ENCODE data around the gene KDM4B.
"Not testable (repeated sequence)": the region's sequence is repeated elsewhere in the genome, so short reads cannot be mapped to it uniquely, and the experiment has no call there.

Gene KDM4B

GRCh38 chr19:4968462-4969291 is at the start of gene KDM4B:
KDM4B (plus strand) TSS chr19:4969113; CDS start chr19:5032891, 63,778 bp downstream.
- DNase-seq (ENCODE audit: low read depth) = peak; percentile 88

- DNase-seq (ENCODE audit: low read depth) = no peak
These were observed 46.2 kb upstream of the KDM4B start for GRCh38 chr19:4922530-4923275.

DNA sequence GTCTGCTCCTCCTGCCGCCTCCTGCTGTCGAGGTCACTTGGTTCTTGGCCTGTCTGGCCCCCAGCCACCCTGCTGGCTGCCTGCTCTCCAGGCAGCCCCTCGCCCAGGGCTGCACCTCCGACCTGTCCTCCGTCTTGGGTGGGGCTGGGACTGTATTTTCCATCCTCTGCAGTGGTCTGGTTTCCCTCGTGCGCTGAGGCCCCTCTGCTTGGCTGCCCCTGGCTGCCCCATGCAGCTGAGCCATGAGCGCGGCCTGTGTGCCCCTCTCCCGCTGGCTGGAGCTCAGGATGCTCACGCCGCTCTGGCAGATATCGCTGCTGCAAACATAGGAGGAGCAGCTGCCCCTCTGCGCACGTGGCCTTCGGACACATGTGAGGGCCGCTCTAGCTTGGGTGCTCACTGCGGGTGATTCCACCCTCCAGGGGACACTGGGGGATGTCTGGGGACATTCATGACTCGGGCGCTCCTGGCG is 45.6 kb upstream of the KDM4B start:
- no peak for DNase-seq (ENCODE audit: low read depth)

DNA sequence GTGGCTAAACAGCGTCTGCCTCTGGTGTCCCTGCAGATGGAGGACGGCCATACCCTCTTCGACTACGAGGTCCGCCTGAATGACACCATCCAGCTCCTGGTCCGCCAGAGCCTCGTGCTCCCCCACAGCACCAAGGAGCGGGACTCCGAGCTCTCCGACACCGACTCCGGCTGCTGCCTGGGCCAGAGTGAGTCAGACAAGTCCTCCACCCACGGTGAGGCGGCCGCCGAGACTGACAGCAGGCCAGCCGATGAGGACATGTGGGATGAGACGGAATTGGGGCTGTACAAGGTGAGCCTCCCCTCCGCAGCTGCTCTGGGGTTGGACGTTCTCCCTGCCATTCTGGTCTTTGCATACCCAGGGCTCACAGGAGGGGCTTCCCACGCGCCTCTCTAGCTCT is 39.7 kb upstream of the KDM4B start:
- DNase-seq (ENCODE audit: low read depth) = no peak

GRCh38 chr19:4930664-4931063 is 38.2 kb upstream of the KDM4B start:
- DNase-seq (ENCODE audit: low read depth) = no peak

DNA sequence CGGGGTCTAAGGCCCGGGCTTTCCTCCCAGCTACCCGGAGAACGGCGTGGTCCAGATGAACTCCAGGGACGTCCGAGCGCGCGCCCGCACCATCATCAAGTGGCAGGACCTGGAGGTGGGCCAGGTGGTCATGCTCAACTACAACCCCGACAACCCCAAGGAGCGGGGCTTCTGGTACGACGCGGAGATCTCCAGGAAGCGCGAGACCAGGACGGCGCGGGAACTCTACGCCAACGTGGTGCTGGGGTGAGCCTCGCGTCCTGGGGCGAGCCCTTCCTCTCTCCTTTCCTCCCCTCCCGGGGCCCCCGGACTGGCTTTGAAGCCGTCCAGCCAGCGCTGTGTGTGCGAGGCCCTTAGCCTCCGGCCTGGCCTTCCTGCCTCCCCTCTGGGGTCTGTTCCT is 36.2 kb upstream of the KDM4B start:
- DNase-seq (ENCODE audit: low read depth) = no peak

- DNase-seq (ENCODE audit: low read depth) = no peak
These were observed 35.4 kb upstream of the KDM4B start for GRCh38 chr19:4933528-4933927.

- no peak for DNase-seq (ENCODE audit: low read depth)
These were observed 33.5 kb upstream of the KDM4B start for GRCh38 chr19:4935444-4935843.

GRCh38 chr19:4937060-4937459 is 31.9 kb upstream of the KDM4B start:
- DNase-seq (ENCODE audit: low read depth) = no peak

- DNase-seq (ENCODE audit: low read depth) = not testable (repeated sequence)
These were observed 30.5 kb upstream of the KDM4B start for GRCh38 chr19:4938461-4938860.

- no peak for DNase-seq (ENCODE audit: low read depth)
These were observed 29.4 kb upstream of the KDM4B start for GRCh38 chr19:4939466-4939865.

DNA sequence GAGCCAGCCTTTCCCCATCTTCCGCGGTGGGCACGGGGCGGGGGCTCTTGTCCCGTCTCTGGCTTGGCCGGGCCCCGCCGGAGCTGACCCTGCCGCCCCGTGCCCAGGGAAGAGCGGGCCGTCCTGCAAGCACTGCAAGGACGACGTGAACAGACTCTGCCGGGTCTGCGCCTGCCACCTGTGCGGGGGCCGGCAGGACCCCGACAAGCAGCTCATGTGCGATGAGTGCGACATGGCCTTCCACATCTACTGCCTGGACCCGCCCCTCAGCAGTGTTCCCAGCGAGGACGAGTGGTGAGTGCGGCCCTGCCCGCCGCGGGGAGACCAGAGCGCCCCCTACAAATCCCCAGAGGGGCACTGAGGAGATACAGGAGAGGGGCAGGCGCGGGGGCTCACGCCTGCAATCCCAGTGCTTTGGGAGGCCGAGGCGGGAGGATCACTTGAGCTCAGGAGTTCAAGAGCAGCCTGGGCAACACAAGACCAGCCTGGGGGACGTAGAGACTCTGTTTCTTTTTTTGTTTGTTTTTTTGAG is 27.2 kb upstream of the KDM4B start:
- DNase-seq (ENCODE audit: low read depth) = not testable (repeated sequence)

DNA sequence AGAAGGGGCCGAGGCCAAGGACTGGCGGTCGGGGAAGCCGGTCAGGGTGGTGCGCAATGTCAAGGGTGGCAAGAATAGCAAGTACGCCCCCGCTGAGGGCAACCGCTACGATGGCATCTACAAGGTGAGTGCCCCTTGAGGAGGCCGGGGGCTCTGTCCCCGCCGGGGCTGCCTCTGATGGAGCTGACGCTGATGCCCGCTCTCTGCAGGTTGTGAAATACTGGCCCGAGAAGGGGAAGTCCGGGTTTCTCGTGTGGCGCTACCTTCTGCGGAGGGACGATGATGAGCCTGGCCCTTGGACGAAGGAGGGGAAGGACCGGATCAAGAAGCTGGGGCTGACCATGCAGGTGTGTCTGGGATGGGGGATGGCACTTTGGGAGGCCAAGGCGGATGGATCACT is 18.3 kb upstream of the KDM4B start:
- DNase-seq (ENCODE audit: low read depth) = not testable (repeated sequence)

GRCh38 chr19:4951656-4952055 is 17.3 kb upstream of the KDM4B start:
- DNase-seq (ENCODE audit: low read depth) = no peak

DNA sequence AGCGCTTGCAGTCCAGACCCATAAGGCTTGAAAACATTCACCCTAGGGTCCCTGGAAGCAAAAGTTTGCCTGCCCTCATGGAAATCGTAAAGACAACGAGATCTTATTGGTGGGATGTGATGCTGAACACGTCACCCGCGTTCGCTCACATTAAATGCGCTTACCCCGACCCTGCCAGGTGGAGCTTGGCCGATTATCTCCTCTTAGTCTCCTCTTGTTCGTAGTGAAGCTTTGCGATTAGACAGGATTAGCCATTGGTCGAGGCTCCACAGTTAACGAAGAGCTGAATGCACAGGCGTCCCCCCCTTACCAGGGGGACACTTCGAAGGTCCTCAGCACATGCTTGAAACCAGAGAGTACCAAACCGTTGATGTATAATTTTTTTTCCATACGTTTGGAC is 16.0 kb upstream of the KDM4B start:
- no peak for DNase-seq (ENCODE audit: low read depth)

DNA sequence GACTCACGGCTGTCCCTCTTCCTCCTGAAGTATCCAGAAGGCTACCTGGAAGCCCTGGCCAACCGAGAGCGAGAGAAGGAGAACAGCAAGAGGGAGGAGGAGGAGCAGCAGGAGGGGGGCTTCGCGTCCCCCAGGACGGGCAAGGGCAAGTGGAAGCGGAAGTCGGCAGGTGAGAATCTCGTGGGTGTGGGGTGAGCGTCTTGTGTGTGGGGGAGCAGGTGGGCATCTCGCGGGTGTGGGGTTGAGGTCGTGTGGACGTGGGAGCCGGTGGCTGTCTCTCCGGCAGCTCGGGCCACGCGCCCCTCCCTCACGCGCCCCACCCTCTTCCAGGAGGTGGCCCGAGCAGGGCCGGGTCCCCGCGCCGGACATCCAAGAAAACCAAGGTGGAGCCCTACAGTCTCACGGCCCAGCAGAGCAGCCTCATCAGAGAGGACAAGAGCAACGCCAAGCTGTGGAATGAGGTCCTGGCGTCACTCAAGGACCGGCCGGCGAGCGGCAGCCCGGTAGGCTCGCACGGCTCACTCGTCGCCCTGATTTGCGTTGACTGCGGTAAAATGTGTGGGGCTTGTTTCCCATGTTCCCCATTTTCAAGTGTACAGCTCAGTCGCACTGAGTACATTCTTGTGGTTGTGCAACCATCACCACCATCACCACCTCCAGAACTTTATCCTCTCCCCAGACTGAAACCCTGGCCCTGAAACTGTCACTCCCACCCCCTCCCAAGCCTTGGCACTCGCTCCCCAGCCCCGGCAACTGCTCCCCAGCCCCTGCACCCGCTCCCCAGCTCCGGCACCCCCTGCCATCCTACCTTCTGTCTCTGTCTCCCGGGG is 14.4 kb upstream of the KDM4B start:
- DNase-seq (ENCODE audit: low read depth) = not testable (repeated sequence)

GRCh38 chr19:4955274-4955673 is 13.6 kb upstream of the KDM4B start:
- DNase-seq (ENCODE audit: low read depth) = no peak

GRCh38 chr19:4957981-4958380 is 10.9 kb upstream of the KDM4B start:
- DNase-seq (ENCODE audit: low read depth) = no peak

DNA sequence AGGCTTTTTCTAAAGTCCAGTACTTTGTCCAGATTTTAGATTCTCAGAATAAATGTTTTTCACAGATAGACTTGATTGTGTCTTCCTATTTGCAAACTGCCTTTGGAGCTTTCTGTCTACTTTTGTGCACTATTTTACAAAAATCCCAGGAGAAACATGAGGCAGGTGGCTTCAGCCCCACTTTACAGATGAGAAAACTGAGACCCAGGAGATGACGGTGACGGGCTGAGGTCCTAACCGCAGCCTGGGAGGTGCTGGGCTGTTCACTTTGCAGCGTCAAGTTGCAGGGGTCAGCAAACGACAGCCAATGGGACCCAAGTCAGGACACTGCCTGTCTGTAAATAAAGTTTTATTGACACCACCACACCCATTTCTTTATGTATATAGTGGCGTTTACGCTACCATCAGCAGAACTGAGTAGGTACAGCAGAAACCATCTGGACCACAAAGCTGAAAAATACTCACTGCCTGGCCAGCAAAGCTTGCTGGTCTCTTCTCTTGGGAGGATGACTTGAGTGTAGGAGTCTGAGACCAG is 6.8 kb upstream of the KDM4B start:
- DNase-seq (ENCODE audit: low read depth) = no peak

DNA sequence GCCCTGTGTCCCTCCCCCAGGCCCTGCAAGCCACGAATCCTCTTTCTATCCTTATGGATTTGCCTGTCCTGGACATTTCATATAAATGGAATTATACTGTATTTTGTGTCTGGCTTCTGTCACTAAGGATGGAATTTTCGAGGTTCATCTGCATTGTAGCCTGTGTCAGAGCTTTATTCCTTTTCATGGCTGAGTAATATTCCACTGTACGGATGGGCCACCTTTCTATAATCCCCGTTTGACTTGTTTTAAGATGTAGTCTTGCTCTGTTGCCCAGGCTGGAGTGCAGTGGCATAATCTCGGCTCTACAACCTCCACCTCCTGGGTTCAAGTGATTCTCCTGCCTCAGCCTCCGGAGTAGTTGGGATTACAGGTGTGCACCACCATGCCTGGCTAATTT is 3.9 kb upstream of the KDM4B start:
- no peak for DNase-seq (ENCODE audit: low read depth)

GRCh38 chr19:4966591-4966990 is 2.3 kb upstream of the KDM4B start:
- DNase-seq (ENCODE audit: low read depth) = no peak
